Erythroblast (primary cell): ENCODE data around the gene GBA3.

Experiments used
- GATA1 ChIP-seq: IDR thresholded peaks from 2 replicates; pipeline ENCODE4 v1.6.1; 2011; ENCODE audit warnings: low read depth, mild to moderate bottlenecking, control low read depth, low read length, moderate library complexity
- POLR2A ChIP-seq: IDR thresholded peaks from 2 replicates; pipeline ENCODE4 v1.6.1; 2011; ENCODE audit warnings: mild to moderate bottlenecking, low read length

- no peak for TF ChIP-seq POLR2A
- TF ChIP-seq GATA1 = no peak
Measured at GRCh38 chr4:22674700-22675099, 18.0 kb upstream of the GBA3 start.
